ENCODE measurements around the gene DYRK3.

The DYRK3 gene

GRCh38 chr1:206590025-206590758 is 45.1 kb upstream of the DYRK3 start:
- POLR2A ChIA-PET (ENCODE audit: low non-redundant PET) = no interaction called here
- CTCF ChIA-PET = interaction anchor here (0.6 kb wide), 1 partner anchor 100 kb away, joined by 3 read pairs; no protein-coding TSS in a partner anchor
- TF ChIP-seq, protein P1, sequence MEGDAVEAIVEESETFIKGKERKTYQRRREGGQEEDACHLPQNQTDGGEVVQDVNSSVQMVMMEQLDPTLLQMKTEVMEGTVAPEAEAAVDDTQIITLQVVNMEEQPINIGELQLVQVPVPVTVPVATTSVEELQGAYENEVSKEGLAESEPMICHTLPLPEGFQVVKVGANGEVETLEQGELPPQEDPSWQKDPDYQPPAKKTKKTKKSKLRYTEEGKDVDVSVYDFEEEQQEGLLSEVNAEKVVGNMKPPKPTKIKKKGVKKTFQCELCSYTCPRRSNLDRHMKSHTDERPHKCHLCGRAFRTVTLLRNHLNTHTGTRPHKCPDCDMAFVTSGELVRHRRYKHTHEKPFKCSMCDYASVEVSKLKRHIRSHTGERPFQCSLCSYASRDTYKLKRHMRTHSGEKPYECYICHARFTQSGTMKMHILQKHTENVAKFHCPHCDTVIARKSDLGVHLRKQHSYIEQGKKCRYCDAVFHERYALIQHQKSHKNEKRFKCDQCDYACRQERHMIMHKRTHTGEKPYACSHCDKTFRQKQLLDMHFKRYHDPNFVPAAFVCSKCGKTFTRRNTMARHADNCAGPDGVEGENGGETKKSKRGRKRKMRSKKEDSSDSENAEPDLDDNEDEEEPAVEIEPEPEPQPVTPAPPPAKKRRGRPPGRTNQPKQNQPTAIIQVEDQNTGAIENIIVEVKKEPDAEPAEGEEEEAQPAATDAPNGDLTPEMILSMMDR (conservative IDR thresholded peaks at IDR 0.05; ENCODE audit: low read depth) = no peak
- H3K27ac ChIP-seq = no peak overlapping the region
- peak; percentile 96 for DNase-seq (ENCODE audit: low spot score)

DNA sequence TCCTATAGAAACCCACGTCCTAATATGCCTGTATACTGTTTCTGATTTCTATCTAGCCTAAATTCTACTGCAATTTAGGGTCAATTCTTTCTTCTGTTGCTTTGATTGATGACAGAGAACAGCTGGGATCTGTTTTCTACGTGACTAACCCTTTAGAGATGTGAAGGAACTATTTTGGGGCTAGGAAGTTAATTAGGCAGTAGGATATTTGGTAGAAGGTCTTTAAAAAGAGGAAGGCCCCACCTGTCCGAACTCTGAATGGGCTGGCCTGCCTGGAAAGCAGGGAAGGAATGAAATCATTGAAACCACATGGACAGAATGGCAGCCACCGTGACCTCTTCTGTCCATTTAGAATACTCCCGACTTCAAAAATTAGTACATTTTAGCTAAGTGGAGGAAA is 44.1 kb upstream of the DYRK3 start:
- ChIA-PET POLR2A (ENCODE audit: low non-redundant PET) (interaction anchor here (0.7 kb wide), 1 partner anchor 10 kb away, joined by 3 read pairs; no protein-coding TSS in a partner anchor), CTCF (interaction anchor here (0.6 to 3.5 kb wide), 10 partner anchors 8 to 391 kb away, joined by 3 to 15 read pairs (median 3); no protein-coding TSS in a partner anchor)
- no peak for DNase-seq (ENCODE audit: low spot score)
- no peak overlapping the region for H3K27ac ChIP-seq
- TF ChIP-seq, protein P1 (conservative IDR thresholded peaks at IDR 0.05; ENCODE audit: low read depth) = no peak

DNA sequence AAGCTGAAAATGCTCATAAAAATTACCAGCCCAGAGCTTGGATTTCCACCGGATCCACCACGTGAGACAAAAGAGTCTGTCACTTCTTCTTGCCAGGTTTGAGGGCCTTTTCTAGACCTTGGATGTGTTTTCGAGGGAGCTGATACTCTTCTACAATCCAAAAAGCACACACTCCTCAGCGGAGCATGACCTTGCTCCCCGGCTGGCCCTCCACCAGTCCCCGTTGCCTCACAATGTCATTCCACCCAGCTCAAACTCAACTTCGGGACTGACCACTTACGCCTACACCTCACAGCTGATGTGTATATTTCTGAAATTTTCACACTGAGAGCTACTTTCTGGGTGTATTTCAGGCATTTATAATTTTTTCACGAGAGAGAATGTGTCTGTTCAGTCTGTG is 43.6 kb upstream of the DYRK3 start:
- ChIA-PET CTCF (interaction anchor here (0.6 to 3.5 kb wide), 12 partner anchors 8 to 390 kb away, joined by 3 to 15 read pairs (median 3); no protein-coding TSS in a partner anchor), POLR2A (ENCODE audit: low non-redundant PET) (interaction anchor here (0.7 kb wide), 1 partner anchor 9 kb away, joined by 3 read pairs; no protein-coding TSS in a partner anchor)
- DNase-seq (ENCODE audit: low spot score) = no peak
- no peak overlapping the region for H3K27ac ChIP-seq
- TF ChIP-seq, protein P1 (conservative IDR thresholded peaks at IDR 0.05; ENCODE audit: low read depth) = no peak

GRCh38 chr1:206593351-206593925 is 41.9 kb upstream of the DYRK3 start:
- H3K27ac ChIP-seq = no peak overlapping the region
- DNase-seq (ENCODE audit: low spot score) = no peak
- TF ChIP-seq, protein P1 (conservative IDR thresholded peaks at IDR 0.05; ENCODE audit: low read depth) = no peak
- ChIA-PET POLR2A (ENCODE audit: low non-redundant PET) (interaction anchor here (1.1 kb wide), 1 partner anchor 49 kb away, joined by 4 read pairs; no protein-coding TSS in a partner anchor), CTCF (interaction anchor here (0.6 to 3.5 kb wide), 6 partner anchors 9 to 103 kb away, joined by 3 to 15 read pairs (median 6); partner anchors contain the start of gene EIF2D)

- H3K27ac ChIP-seq = no peak overlapping the region
- CTCF ChIA-PET = interaction anchor here (1.0 kb wide), 2 partner anchors 16 to 69 kb away, joined by 3 to 4 read pairs; partner anchors contain the start of gene EIF2D
- TF ChIP-seq, protein P1 (conservative IDR thresholded peaks at IDR 0.05; ENCODE audit: low read depth) = no peak
- POLR2A ChIA-PET (ENCODE audit: low non-redundant PET) = no interaction called here
- DNase-seq (ENCODE audit: low spot score) = no peak
Measured at GRCh38 chr1:206595581-206596318, 39.6 kb upstream of the DYRK3 start.

- CTCF ChIA-PET = interaction anchor here (1.0 kb wide), 2 partner anchors 16 to 68 kb away, joined by 3 to 4 read pairs; partner anchors contain the start of gene EIF2D
Measured at GRCh38 chr1:206596319-206596666, 39.0 kb upstream of the DYRK3 start.

More at GRCh38 chr1:206596319-206596666, 39.0 kb upstream of the DYRK3 start:
- DNase-seq (ENCODE audit: low spot score) = no peak
- TF ChIP-seq, protein P1 (conservative IDR thresholded peaks at IDR 0.05; ENCODE audit: low read depth) = no peak
- H3K27ac ChIP-seq = no peak overlapping the region
- POLR2A ChIA-PET (ENCODE audit: low non-redundant PET) = no interaction called here

Measured in RWPE1 (cell line).